ENCODE measurements around the gene HSD3B7.

DNA sequence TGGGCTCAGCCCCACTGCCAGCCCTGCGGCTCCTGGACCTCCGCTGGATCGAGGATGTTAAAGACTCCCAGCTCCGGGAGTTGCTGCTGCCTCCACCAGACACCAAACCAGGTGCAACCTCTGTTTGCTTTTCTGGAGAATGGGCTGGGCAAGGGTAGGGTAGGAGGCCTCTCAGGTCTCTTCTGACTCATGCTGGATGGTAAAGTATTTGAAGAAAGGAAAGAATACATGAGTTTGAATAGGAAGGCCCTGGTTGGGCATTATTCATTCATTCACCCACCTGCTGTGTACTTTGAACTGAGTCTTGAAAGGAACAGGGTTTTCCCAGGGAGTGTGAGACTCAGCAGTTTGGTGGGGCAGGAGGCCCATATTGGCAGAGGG lies 42.6 kb upstream of the HSD3B7 start:
- TF ChIP-seq, protein P1, sequence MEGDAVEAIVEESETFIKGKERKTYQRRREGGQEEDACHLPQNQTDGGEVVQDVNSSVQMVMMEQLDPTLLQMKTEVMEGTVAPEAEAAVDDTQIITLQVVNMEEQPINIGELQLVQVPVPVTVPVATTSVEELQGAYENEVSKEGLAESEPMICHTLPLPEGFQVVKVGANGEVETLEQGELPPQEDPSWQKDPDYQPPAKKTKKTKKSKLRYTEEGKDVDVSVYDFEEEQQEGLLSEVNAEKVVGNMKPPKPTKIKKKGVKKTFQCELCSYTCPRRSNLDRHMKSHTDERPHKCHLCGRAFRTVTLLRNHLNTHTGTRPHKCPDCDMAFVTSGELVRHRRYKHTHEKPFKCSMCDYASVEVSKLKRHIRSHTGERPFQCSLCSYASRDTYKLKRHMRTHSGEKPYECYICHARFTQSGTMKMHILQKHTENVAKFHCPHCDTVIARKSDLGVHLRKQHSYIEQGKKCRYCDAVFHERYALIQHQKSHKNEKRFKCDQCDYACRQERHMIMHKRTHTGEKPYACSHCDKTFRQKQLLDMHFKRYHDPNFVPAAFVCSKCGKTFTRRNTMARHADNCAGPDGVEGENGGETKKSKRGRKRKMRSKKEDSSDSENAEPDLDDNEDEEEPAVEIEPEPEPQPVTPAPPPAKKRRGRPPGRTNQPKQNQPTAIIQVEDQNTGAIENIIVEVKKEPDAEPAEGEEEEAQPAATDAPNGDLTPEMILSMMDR (IDR thresholded peaks at IDR 0.05), result no peak
- TF ChIP-seq TCF7L2 (IDR thresholded peaks at IDR 0.05; ENCODE audit: low read depth, low read length), result no peak
- TF ChIP-seq SIN3A (IDR thresholded peaks at IDR 0.05; ENCODE audit: borderline replicate concordance, insufficient read depth, low read depth, low read length), result no peak
